HepG2 (cell line): ENCODE measurements around the gene ZBTB44. TPM values are rescaled to one million over a fixed set of nuclear protein-coding genes. Genes with fewer than 3 reads are reported as not detected.

Experiments
- ATF1 ChIP-seq: IDR thresholded peaks from 2 replicates; pipeline ENCODE4 v1.6.1; 2016; ENCODE audit warnings: mild to moderate bottlenecking, control low read depth
- FOXK1 ChIP-seq: sonication (generic); formaldehyde crosslinking; IDR thresholded peaks from 2 replicates; pipeline ENCODE4 v1.4.0; 2020; ENCODE audit warnings: low read depth, missing genetic modification reagents, borderline replicate concordance
- HNF4G ChIP-seq, 2 experiments: sonication (generic) in 1 of 2; formaldehyde crosslinking in 1 of 2; IDR thresholded peaks; 2 replicates each; pipeline versions ENCODE4 v1.4.0 to v1.6.1; 2011 to 2020; ENCODE audit warnings: borderline replicate concordance in 2 of 2, low read depth in 2 of 2, mild to moderate bottlenecking in 2 of 2, low read length in 1 of 2, missing genetic modification reagents in 1 of 2, moderate library complexity in 1 of 2
- JUND ChIP-seq: sonication (generic); formaldehyde crosslinking; IDR thresholded peaks from 2 replicates; pipeline ENCODE4 v1.8.0; 2022; ENCODE audit warnings: mild to moderate bottlenecking, missing genetic modification reagents
- LRRFIP1 ChIP-seq: sonication (generic); formaldehyde crosslinking; conservative IDR thresholded peaks from 2 replicates; pipeline ENCODE4 v1.4.0; 2020; ENCODE audit warnings: missing genetic modification reagents
- NRL ChIP-seq: sonication (generic); formaldehyde crosslinking; IDR thresholded peaks from 2 replicates; pipeline ENCODE4 v1.5.0; 2020; ENCODE audit warnings: missing genetic modification reagents, mild to moderate bottlenecking, moderate library complexity, borderline replicate concordance
- PAF1 ChIP-seq: IDR thresholded peaks from 2 replicates; pipeline ENCODE4 v1.6.1; 2016; ENCODE audit warnings: missing genetic modification reagents, missing compliant biosample characterization
- PHF21A ChIP-seq: sonication (generic); formaldehyde crosslinking; IDR thresholded peaks from 2 replicates; pipeline ENCODE4 v1.5.0; 2020; ENCODE audit warnings: mild to moderate bottlenecking, missing genetic modification reagents
- RFX1 ChIP-seq: fragments of 450-650 bp; IDR thresholded peaks from 2 replicates; pipeline ENCODE4 v1.6.1; 2017
- SATB2 ChIP-seq: sonication (generic); formaldehyde crosslinking; IDR thresholded peaks from 2 replicates; pipeline ENCODE4 v1.5.0; 2020; ENCODE audit warnings: missing genetic modification reagents
- SMAD3 ChIP-seq: sonication (generic); formaldehyde crosslinking; IDR thresholded peaks from 2 replicates; pipeline ENCODE4 v1.4.0; 2020; ENCODE audit warnings: missing genetic modification reagents
- SRSF9 ChIP-seq: fragments of 200-400 bp; formaldehyde crosslinking; IDR thresholded peaks from 2 replicates; pipeline ENCODE4 v1.6.1; 2018; ENCODE audit warnings: borderline replicate concordance, mild to moderate bottlenecking, low read depth, low read length; ENCODE audit not compliant: insufficient read depth, poor library complexity, severe bottlenecking
- SYNCRIP ChIP-seq: fragments of 200-400 bp; formaldehyde crosslinking; IDR thresholded peaks from 2 replicates; pipeline ENCODE4 v1.6.1; 2018; ENCODE audit warnings: mild to moderate bottlenecking, low read depth, low read length; ENCODE audit not compliant: insufficient read depth
- ZBTB26 ChIP-seq: IDR thresholded peaks from 2 replicates; pipeline ENCODE4 v1.6.1; 2016; ENCODE audit warnings: missing compliant biosample characterization, missing genetic modification reagents, borderline replicate concordance
- ZFP62 ChIP-seq: sonication (generic); formaldehyde crosslinking; IDR thresholded peaks from 2 replicates; pipeline ENCODE4 v1.4.0; 2020; ENCODE audit warnings: missing genetic modification reagents
- ZKSCAN8 ChIP-seq: IDR thresholded peaks from 2 replicates; pipeline ENCODE4 v1.6.1; 2016; ENCODE audit warnings: borderline replicate concordance, missing genetic modification reagents, missing compliant biosample characterization
- ZNF143 ChIP-seq: sonication (generic); formaldehyde crosslinking; IDR thresholded peaks from 2 replicates; pipeline ENCODE4 v1.4.0; 2020; ENCODE audit warnings: missing genetic modification reagents
- ZNF367 ChIP-seq: sonication (generic); formaldehyde crosslinking; IDR thresholded peaks from 2 replicates; pipeline ENCODE4 v1.4.0; 2020; ENCODE audit warnings: missing genetic modification reagents, borderline replicate concordance
- ZNF557 ChIP-seq: sonication (generic); formaldehyde crosslinking; IDR thresholded peaks from 2 replicates; pipeline ENCODE4 v1.4.0; 2020; ENCODE audit warnings: missing genetic modification reagents
- ZNF570 ChIP-seq: sonication (generic); formaldehyde crosslinking; IDR thresholded peaks from 2 replicates; pipeline ENCODE4 v1.4.0; 2020; ENCODE audit warnings: mild to moderate bottlenecking, missing genetic modification reagents, borderline replicate concordance
- ZSCAN30 ChIP-seq: sonication (generic); formaldehyde crosslinking; IDR thresholded peaks from 2 replicates; pipeline ENCODE4 v1.5.0; 2020; ENCODE audit warnings: mild to moderate bottlenecking, missing genetic modification reagents
- polyA plus RNA-seq, 8 experiments: library from polyadenylated mRNA; depleted of rRNA in 3 of 8; stranded (reverse) in 7 of 8; unstranded in 1 of 8; fragments of >200 nt; fragmentation: Illumina TruSeq in 4 of 8; extraction: Trizol in 4 of 8; gene quantifications; 2 replicates each; pipeline versions ENCODE4 v1.2.1 to v1.2.3, GENCODE V29; 2011 to 2016; ENCODE audit warnings: low read depth in 4 of 8, missing spikeins in 1 of 8, mixed read lengths in 1 of 8; ENCODE audit not compliant: insufficient read depth in 1 of 8
- total RNA-seq, 5 experiments: library from RNA; depleted of rRNA; stranded (reverse); fragments of >200 nt; fragmentation: Illumina TruSeq; extraction: Trizol; gene quantifications; 2 replicates each; pipeline ENCODE4 v1.2.3, GENCODE V29; 2016; ENCODE audit warnings: low read depth in 1 of 5
- TF ChIP-seq, protein P1 (sequence below): sonication (generic); formaldehyde crosslinking; IDR thresholded peaks from 2 replicates; pipeline ENCODE4; 2020; ENCODE audit warnings: missing genetic modification reagents, mild to moderate bottlenecking, borderline replicate concordance
- TF ChIP-seq, protein P2 (sequence below): fragments of 450-650 bp; IDR thresholded peaks from 2 replicates; pipeline ENCODE4 v1.6.1; 2016

ZBTB44 gene
- total and polyA plus RNA-seq, 2 of the 13 experiments (the other 11 are each of a cell fraction or from before 2014, with no cell fraction given), result 22.8 to 23.6 TPM

- no peak for TF ChIP-seq ZKSCAN8 (CRISPR knock-in tag)
- 0 out of 2 replicates have a peak, but pooled peaks have one; percentile 16 for TF ChIP-seq PHF21A (CRISPR knock-in tag)
- TF ChIP-seq PAF1 (CRISPR knock-in tag), result no peak
- no peak for TF ChIP-seq ATF1 (CRISPR knock-in tag)
- no peak for TF ChIP-seq HNF4G (IDR thresholded peaks at IDR 0.05; ENCODE audit: borderline replicate concordance, low read depth, low read length)
- no peak for TF ChIP-seq HNF4G (CRISPR knock-in tag; IDR thresholded peaks at IDR 0.05; ENCODE audit: borderline replicate concordance, low read depth)
- TF ChIP-seq ZNF367 (CRISPR knock-in tag), result no peak
- TF ChIP-seq ZNF557 (CRISPR knock-in tag), result no peak
- no peak for TF ChIP-seq ZNF143 (CRISPR knock-in tag)
- TF ChIP-seq NRL, result peak; percentile 69; the same call in 1 of the 2 replicates
- TF ChIP-seq LRRFIP1 (CRISPR knock-in tag), result no peak
- TF ChIP-seq SMAD3, result no peak
- TF ChIP-seq ZNF570, result no peak
- no peak for TF ChIP-seq JUND
- TF ChIP-seq SATB2 (CRISPR knock-in tag), result no peak
- TF ChIP-seq, protein P1, sequence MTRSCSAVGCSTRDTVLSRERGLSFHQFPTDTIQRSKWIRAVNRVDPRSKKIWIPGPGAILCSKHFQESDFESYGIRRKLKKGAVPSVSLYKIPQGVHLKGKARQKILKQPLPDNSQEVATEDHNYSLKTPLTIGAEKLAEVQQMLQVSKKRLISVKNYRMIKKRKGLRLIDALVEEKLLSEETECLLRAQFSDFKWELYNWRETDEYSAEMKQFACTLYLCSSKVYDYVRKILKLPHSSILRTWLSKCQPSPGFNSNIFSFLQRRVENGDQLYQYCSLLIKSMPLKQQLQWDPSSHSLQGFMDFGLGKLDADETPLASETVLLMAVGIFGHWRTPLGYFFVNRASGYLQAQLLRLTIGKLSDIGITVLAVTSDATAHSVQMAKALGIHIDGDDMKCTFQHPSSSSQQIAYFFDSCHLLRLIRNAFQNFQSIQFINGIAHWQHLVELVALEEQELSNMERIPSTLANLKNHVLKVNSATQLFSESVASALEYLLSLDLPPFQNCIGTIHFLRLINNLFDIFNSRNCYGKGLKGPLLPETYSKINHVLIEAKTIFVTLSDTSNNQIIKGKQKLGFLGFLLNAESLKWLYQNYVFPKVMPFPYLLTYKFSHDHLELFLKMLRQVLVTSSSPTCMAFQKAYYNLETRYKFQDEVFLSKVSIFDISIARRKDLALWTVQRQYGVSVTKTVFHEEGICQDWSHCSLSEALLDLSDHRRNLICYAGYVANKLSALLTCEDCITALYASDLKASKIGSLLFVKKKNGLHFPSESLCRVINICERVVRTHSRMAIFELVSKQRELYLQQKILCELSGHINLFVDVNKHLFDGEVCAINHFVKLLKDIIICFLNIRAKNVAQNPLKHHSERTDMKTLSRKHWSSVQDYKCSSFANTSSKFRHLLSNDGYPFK (CRISPR knock-in tag), result no peak
- TF ChIP-seq SYNCRIP, result no peak
- TF ChIP-seq ZSCAN30, result no peak
- TF ChIP-seq, protein P2, sequence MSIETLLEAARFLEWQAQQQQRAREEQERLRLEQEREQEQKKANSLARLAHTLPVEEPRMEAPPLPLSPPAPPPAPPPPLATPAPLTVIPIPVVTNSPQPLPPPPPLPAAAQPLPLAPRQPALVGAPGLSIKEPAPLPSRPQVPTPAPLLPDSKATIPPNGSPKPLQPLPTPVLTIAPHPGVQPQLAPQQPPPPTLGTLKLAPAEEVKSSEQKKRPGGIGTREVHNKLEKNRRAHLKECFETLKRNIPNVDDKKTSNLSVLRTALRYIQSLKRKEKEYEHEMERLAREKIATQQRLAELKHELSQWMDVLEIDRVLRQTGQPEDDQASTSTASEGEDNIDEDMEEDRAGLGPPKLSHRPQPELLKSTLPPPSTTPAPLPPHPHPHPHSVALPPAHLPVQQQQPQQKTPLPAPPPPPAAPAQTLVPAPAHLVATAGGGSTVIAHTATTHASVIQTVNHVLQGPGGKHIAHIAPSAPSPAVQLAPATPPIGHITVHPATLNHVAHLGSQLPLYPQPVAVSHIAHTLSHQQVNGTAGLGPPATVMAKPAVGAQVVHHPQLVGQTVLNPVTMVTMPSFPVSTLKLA, result no peak
- TF ChIP-seq FOXK1, result no peak
- no peak for TF ChIP-seq ZBTB26 (CRISPR knock-in tag)
- no peak for TF ChIP-seq SRSF9
- no peak for TF ChIP-seq ZFP62 (CRISPR knock-in tag)
- no peak for TF ChIP-seq RFX1
Observed at GRCh38 chr11:130314184-130314749, 450 bp downstream of the ZBTB44 start (continued).
